Prostate gland (tissue), 2 donors: ENCODE results near the gene COP1. TPM values are rescaled to one million over a fixed set of nuclear protein-coding genes. Genes with fewer than 3 reads are reported as not detected.

ENCODE experiments used
- DNase-seq: peaks from one replicate; pipeline ENCODE4 v3.0.0-alpha.2; 2019; ENCODE audit warnings: low spot score
- H3K27ac ChIP-seq, 2 donors: fragments of 200-600 bp; sonication (generic); 2 replicates each; pipeline ENCODE4 v1.5.1; 2017 to 2019
- H3K27me3 ChIP-seq: fragments of 200-600 bp; sonication (generic); replicated peaks from 2 replicates; pipeline ENCODE4 v1.5.1; 2019; ENCODE audit not compliant: insufficient read depth
- H3K36me3 ChIP-seq, 2 donors: fragments of 200-600 bp; sonication (generic); 1 replicate in 1 of 2; 2 replicates in 1 of 2; pipeline versions ENCODE4 v1.5.1 to v1.8.1; 2017 to 2019
- H3K4me1 ChIP-seq: fragments of 200-600 bp; sonication (generic); replicated peaks from 2 replicates; pipeline ENCODE4 v1.5.1; 2019
- H3K4me3 ChIP-seq, 2 donors: fragments of 200-600 bp; sonication (generic); 2 replicates each; pipeline ENCODE4 v1.5.1; 2017 to 2019
- H3K9me3 ChIP-seq: fragments of 200-600 bp; sonication (generic); 2 replicates; pipeline ENCODE4 v1.5.1; 2017
- POLR2A ChIP-seq: fragments of 450-650 bp; IDR thresholded peaks from one replicate; pipeline ENCODE4 v1.6.1; 2016; ENCODE audit warnings: antibody characterized with exemption, mild to moderate bottlenecking
- POLR2AphosphoS5 ChIP-seq: sonication (generic); formaldehyde crosslinking; IDR thresholded peaks from one replicate; pipeline ENCODE4 v1.6.1; 2017; ENCODE audit warnings: antibody characterized with exemption
- WGBS: methylation state at CpG from one replicate; pipeline ENCODE4 v1.1.5; 2018; 5-methylcytosine and 5-hydroxymethylcytosine counted together
- intact Hi-C: fragments of 100-400 bp; cut with DNase I; formaldehyde crosslinking; loops from one replicate; pipeline ENCODE4 v1.14.2; 2022
- total RNA-seq, 2 donors: library from RNA; depleted of rRNA; stranded (reverse); fragments of >200 nt; gene quantifications; one replicate each; pipeline ENCODE4 v1.1.0, GENCODE V29; 2016
- TF ChIP-seq, protein P1 (sequence below), 4 experiments: fragments of 200-600 bp in 2 of 4; fragments of 450-650 bp in 2 of 4; sonication (generic) in 2 of 4; IDR thresholded peaks; 1 replicate in 3 of 4; 2 replicates in 1 of 4; pipeline ENCODE4 v1.5.1; 2016 to 2019; ENCODE audit warnings: antibody characterized with exemption in 4 of 4, mild to moderate bottlenecking in 2 of 4, moderate library complexity in 2 of 4

Gene COP1
- total RNA-seq, 2 donors from 2014 or later: 53.3 to 60.4 TPM

DNA sequence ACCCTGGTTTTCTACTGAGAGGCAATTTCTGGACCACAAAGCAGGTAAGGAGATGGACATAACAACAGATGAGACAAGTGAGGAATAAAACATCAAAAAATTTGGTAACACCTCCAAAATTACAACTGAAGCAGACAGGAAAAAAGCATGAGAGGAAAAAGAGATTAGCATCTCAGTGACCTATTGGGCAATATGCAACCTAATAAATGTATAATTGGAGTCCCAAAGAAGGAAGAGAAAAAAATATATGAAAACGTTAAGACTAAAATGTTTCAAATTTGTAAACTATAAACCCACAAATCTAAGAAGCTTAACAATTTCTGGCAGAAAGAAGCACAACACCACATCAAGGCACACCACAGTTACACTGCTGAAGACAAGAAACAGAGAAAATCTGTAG, 255.5 kb downstream of the COP1 start:
- 50% methylated on average over 1 of the region's 1 CpG for WGBS
- TF ChIP-seq, protein P1, sequence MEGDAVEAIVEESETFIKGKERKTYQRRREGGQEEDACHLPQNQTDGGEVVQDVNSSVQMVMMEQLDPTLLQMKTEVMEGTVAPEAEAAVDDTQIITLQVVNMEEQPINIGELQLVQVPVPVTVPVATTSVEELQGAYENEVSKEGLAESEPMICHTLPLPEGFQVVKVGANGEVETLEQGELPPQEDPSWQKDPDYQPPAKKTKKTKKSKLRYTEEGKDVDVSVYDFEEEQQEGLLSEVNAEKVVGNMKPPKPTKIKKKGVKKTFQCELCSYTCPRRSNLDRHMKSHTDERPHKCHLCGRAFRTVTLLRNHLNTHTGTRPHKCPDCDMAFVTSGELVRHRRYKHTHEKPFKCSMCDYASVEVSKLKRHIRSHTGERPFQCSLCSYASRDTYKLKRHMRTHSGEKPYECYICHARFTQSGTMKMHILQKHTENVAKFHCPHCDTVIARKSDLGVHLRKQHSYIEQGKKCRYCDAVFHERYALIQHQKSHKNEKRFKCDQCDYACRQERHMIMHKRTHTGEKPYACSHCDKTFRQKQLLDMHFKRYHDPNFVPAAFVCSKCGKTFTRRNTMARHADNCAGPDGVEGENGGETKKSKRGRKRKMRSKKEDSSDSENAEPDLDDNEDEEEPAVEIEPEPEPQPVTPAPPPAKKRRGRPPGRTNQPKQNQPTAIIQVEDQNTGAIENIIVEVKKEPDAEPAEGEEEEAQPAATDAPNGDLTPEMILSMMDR (IDR thresholded peaks at IDR 0.05): no peak
- TF ChIP-seq POLR2A: no peak
- Histone ChIP-seq H3K27me3 (no peaks in the 10 kb centered on the region), H3K27ac (no peak overlapping the region), H3K9me3 (no peaks in the 10 kb centered on the region), H3K4me1 (no peaks in the 10 kb centered on the region), H3K36me3 (no peaks in the 10 kb centered on the region), H3K4me3 (no peak overlapping the region)
- intact Hi-C loops: no loop called here
- no peak for DNase-seq

DNA sequence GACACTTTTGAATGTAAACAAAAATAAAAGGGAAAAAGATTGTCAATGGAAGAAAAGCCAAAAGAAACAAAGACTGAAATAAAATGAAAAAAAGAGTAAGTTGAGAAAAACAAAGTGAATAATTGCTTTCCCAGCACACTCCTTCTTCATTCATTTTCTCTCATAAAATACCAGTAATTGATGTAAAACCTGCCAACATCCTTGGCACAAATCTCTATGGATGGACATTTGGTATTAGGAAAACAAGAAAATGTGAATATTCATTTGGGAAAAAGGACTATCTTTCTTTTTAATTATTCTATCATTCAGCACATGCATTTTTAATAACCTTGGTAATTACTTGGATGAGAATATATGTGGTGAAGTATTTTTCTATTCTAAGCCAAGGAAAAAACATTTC, 259.3 kb downstream of the COP1 start:
- TF ChIP-seq, protein P1 (IDR thresholded peaks at IDR 0.05): no peak
- TF ChIP-seq POLR2AphosphoS5 (no peak), POLR2A (no peak)
- intact Hi-C loops: no loop called here
- Histone ChIP-seq H3K27ac (no peak overlapping the region), H3K36me3 (no peaks in the 10 kb centered on the region), H3K9me3 (no peaks in the 10 kb centered on the region), H3K4me3 (no peak overlapping the region), H3K27me3 (no peaks in the 10 kb centered on the region), H3K4me1 (no peaks in the 10 kb centered on the region)
- DNase-seq: no peak

DNA sequence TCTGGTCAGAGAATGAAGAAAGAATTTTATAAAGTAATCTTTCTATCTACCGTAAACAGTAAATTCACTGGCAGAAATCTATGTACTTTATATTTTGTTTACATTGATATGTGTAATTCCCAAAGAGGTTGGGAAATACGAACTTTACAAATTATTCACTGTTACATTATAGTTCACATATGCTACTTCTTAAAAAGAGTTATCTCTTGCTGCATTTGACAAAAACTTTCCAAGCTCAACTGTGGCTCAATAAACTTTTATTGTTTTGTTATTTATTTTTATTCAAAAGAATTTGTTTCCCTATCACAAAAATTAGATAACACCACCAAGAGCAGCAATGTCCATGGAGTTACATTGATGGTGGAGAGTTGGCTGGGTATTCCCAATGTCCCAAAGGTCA, 262.5 kb downstream of the COP1 start:
- Histone ChIP-seq H3K36me3 (no peaks in the 10 kb centered on the region), H3K4me1 (no peaks in the 10 kb centered on the region), H3K4me3 (no peak overlapping the region), H3K27me3 (no peaks in the 10 kb centered on the region), H3K27ac (no peak overlapping the region), H3K9me3 (no peaks in the 10 kb centered on the region)
- 72% methylated on average over 2 of the region's 2 CpGs for WGBS
- intact Hi-C loops: no loop called here
- no peak for DNase-seq
- no peak for TF ChIP-seq POLR2AphosphoS5
- TF ChIP-seq POLR2A: no peak
- TF ChIP-seq, protein P1 (IDR thresholded peaks at IDR 0.05): no peak

DNA sequence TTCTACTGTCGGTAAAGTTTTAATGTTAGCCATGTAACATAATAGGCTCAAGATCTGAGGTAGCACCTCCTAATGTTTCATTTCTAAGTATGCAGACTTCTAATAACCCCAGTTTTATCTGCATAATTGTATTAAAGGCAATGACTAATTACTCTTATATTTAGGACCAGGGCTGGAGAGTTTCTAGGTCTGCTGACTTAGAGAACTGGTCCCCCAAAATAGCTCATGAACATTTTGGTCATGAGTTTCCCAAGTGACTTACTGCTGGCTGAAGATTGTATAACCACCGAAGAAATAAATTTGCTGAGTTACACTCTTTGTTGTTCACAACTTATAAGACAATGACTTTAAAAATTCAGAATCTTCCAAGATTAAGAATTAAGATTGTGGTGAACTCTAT, 265.9 kb downstream of the COP1 start:
- Histone ChIP-seq H3K9me3 (no peaks in the 10 kb centered on the region), H3K4me1 (no peaks in the 10 kb centered on the region), H3K27ac (no peak overlapping the region), H3K36me3 (no peaks in the 10 kb centered on the region), H3K27me3 (no peaks in the 10 kb centered on the region), H3K4me3 (no peak overlapping the region)
- intact Hi-C loops: no loop called here
- 91% methylated on average over 2 of the region's 2 CpGs for WGBS
- TF ChIP-seq POLR2A (no peak), POLR2AphosphoS5 (no peak)
- TF ChIP-seq, protein P1 (IDR thresholded peaks at IDR 0.05): no peak
- no peak for DNase-seq

DNA sequence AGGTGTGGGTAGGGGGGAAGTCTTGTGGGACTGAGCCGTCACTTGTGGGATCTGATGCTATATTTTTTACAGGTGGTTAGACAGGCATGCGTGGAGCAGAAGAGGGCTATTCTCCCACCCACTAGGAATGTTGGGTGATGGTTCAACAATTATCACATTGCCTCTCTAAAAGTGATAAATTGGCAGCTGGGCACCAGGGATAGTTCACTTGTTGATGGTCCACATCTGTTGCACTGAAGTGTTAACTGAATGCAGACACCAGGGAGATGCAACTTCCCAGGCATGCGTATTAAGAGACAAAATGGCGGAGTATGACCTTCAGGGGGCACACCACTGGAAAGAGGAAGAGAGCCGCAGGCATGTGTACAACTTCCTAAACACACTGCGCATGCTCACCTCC, 270.4 kb downstream of the COP1 start:
- Histone ChIP-seq H3K27me3 (no peaks in the 10 kb centered on the region), H3K4me1 (no peaks in the 10 kb centered on the region), H3K4me3 (no peak overlapping the region), H3K36me3 (no peaks in the 10 kb centered on the region), H3K27ac (no peak overlapping the region), H3K9me3 (no peaks in the 10 kb centered on the region)
- 95% methylated on average over 6 of the region's 6 CpGs for WGBS
- no peak for TF ChIP-seq POLR2A
- TF ChIP-seq, protein P1 (IDR thresholded peaks at IDR 0.05): no peak
- no peak for TF ChIP-seq POLR2AphosphoS5
- intact Hi-C loops: no loop called here
- DNase-seq: no peak
